K562 (cell line): ENCODE data around the gene OTUD1. TPM values are rescaled to one million over a fixed set of nuclear protein-coding genes. Genes with fewer than 3 reads are reported as not detected.

ENCODE experiments used
- ATAC-seq: fragments of 200-7000 bp; cut with Tn5 transposase; 3 replicates; pipeline ENCODE4 v1.9.1; 2020; ENCODE audit warnings: moderate library complexity
- BruUV-seq: library from RNA; stranded (reverse); fragments of 400-500 nt; replicated peaks from 2 replicates; lab custom pipeline; 2021; lab: Mats Ljungman, UMichigan
- CTCF ChIA-PET: fragments of 300-600 bp; formaldehyde crosslinking; extraction: SDS; loops from one replicate; lab custom pipeline; 2021; ENCODE audit warnings: low intra/inter-chr PET ratio; lab: Yijun Ruan, JAX
- POLR2A ChIA-PET: fragments of 300-600, 350-650 bp; sonication (Branson Sonifier 250); formaldehyde crosslinking; extraction: SDS; loops from one replicate; lab custom pipeline; 2021; ENCODE audit warnings: antibody characterized with exemption, inconsistent platforms; lab: Yijun Ruan, JAX
- DNase-seq, 4 experiments: peaks; one replicate each; pipeline versions ENCODE4 v3.0.0 to v3.0.0-alpha.2; 2011 to 2018; ENCODE audit warnings: low spot score in 3 of 4, mixed read lengths in 3 of 4; ENCODE audit errors: extremely low read depth in 1 of 4
- FAIRE-seq: peaks from 2 replicates; lab custom pipeline; 2011; peaks lifted over from hg19 to GRCh38; lab: Jason Lieb, UNC
- H2AFZ ChIP-seq: 2 replicates; pipeline ENCODE4 v1.6.0; 2011; ENCODE audit warnings: low read depth, low read length, control low read depth, inconsistent platforms
- H3K27ac ChIP-seq: fragments of 200-600 bp; 3 replicates; pipeline ENCODE4 v1.8.0; 2011; ENCODE audit warnings: low read depth, mild to moderate bottlenecking, control low read depth, inconsistent platforms, low read length, moderate library complexity, mixed read lengths; ENCODE audit errors: extremely low read depth
- H3K27me3 ChIP-seq, 2 experiments: fragments of 300-600 bp in 1 of 2; 2 replicates in 1 of 2; 3 replicates in 1 of 2; pipeline versions ENCODE4 v1.6.0 to v1.8.0; 2011; ENCODE audit warnings: inconsistent platforms in 2 of 2, low read length in 2 of 2, mild to moderate bottlenecking in 1 of 2, mixed read lengths in 1 of 2, moderate library complexity in 1 of 2; ENCODE audit not compliant: control insufficient read depth in 2 of 2, insufficient read depth in 2 of 2
- H3K36me3 ChIP-seq: fragments of 300-600 bp; 3 replicates; pipeline ENCODE4 v1.8.0; 2011; ENCODE audit warnings: mild to moderate bottlenecking, low read length, inconsistent platforms; ENCODE audit not compliant: control insufficient read depth, insufficient read depth
- H3K4me1 ChIP-seq, 2 experiments: fragments of 200-600 bp in 1 of 2; replicated peaks in 1 of 2; 2 replicates in 1 of 2; 3 replicates in 1 of 2; pipeline versions ENCODE4 v1.5.1 to v1.8.0; 2011; ENCODE audit warnings: inconsistent platforms in 2 of 2, low read length in 2 of 2, mild to moderate bottlenecking in 1 of 2, mixed read lengths in 1 of 2, moderate library complexity in 1 of 2; ENCODE audit not compliant: control insufficient read depth in 2 of 2, insufficient read depth in 2 of 2
- H3K4me2 ChIP-seq: 2 replicates; pipeline ENCODE4 v1.6.1; 2011; ENCODE audit warnings: low read length, control low read depth, inconsistent platforms, mixed read lengths; ENCODE audit not compliant: insufficient read depth
- H3K4me3 ChIP-seq: fragments of 200-600 bp; sonication (generic), shearing (Covaris generic); 2 replicates; pipeline ENCODE4 v1.5.1; 2016; ENCODE audit warnings: control low read depth, inconsistent platforms
- H3K79me2 ChIP-seq: fragments of 200-600 bp; 3 replicates; pipeline ENCODE4 v1.8.0; 2011; ENCODE audit warnings: low read length, inconsistent platforms; ENCODE audit not compliant: control insufficient read depth, insufficient read depth
- H3K9ac ChIP-seq, 2 experiments: 2 replicates each; pipeline versions ENCODE4 v1.6.0 to v1.6.1; 2011; ENCODE audit warnings: low read depth in 2 of 2, low read length in 2 of 2, control low read depth in 1 of 2, inconsistent platforms in 1 of 2, mild to moderate bottlenecking in 1 of 2, mixed read lengths in 1 of 2; ENCODE audit not compliant: insufficient read depth in 1 of 2
- H3K9me1 ChIP-seq: one replicate; pipeline ENCODE4 v1.6.0; 2011; ENCODE audit warnings: inconsistent platforms, mild to moderate bottlenecking, low read length, moderate library complexity; ENCODE audit not compliant: control insufficient read depth, insufficient read depth
- H3K9me3 ChIP-seq: replicated peaks from 2 replicates; pipeline ENCODE4 v1.5.1; 2011; ENCODE audit warnings: low read depth, low read length, inconsistent platforms; ENCODE audit not compliant: control insufficient read depth, insufficient read depth
- H4K20me1 ChIP-seq: replicated peaks from 2 replicates; pipeline ENCODE4 v1.6.1; 2011; ENCODE audit warnings: low read length, inconsistent platforms, mixed read lengths; ENCODE audit not compliant: control insufficient read depth, insufficient read depth
- GATAD2B ChIP-seq: fragments of 450-650 bp; IDR thresholded peaks from 2 replicates; pipeline ENCODE4 v1.6.1; 2017; ENCODE audit warnings: mild to moderate bottlenecking, borderline replicate concordance
- HNRNPUL1 ChIP-seq: fragments of 200-400 bp; formaldehyde crosslinking; IDR thresholded peaks from 2 replicates; pipeline ENCODE4 v1.6.1; 2017; ENCODE audit warnings: low read length
- JUND ChIP-seq, 2 experiments: IDR thresholded peaks; 2 replicates in 1 of 2; 3 replicates in 1 of 2; pipeline ENCODE4 v1.6.1; 2011; ENCODE audit warnings: borderline replicate concordance in 2 of 2, low read depth in 2 of 2, low read length in 2 of 2, improper control_type of control experiment in 1 of 2, missing biosample characterization in 1 of 2, missing genetic modification characterization in 1 of 2, missing genetic modification reagents in 1 of 2
- KAT8 ChIP-seq: fragments of 450-650 bp; IDR thresholded peaks from 2 replicates; pipeline ENCODE4 v1.6.1; 2016; ENCODE audit warnings: low read depth, mild to moderate bottlenecking
- MAX ChIP-seq: sonication (generic); formaldehyde crosslinking; IDR thresholded peaks from 2 replicates; pipeline ENCODE4 v1.9.0; 2022; ENCODE audit warnings: mild to moderate bottlenecking, missing genetic modification reagents
- MBD1 ChIP-seq: fragments of 250-450 bp; sonication (Bioruptor Pico); IDR thresholded peaks from 2 replicates; pipeline ENCODE4 v1.8.0; 2022; ENCODE audit warnings: inconsistent platforms
- SMAD2 ChIP-seq: fragments of 150-350 bp; IDR thresholded peaks from 2 replicates; pipeline ENCODE4 v1.6.1; 2014; ENCODE audit warnings: low read depth, mild to moderate bottlenecking, low read length
- SNAPC5 ChIP-seq: fragments of 250-450 bp; sonication (Bioruptor Pico); IDR thresholded peaks from 2 replicates; pipeline ENCODE4 v1.8.0; 2021; ENCODE audit warnings: moderate library complexity, mild to moderate bottlenecking, inconsistent platforms
- TEAD4 ChIP-seq, 2 experiments: sonication (generic) in 1 of 2; formaldehyde crosslinking in 1 of 2; IDR thresholded peaks; 2 replicates each; pipeline versions ENCODE4 v1.6.1 to v1.8.0; 2012 to 2022; ENCODE audit warnings: borderline replicate concordance in 1 of 2, inconsistent platforms in 1 of 2, low read length in 1 of 2, mild to moderate bottlenecking in 1 of 2, missing genetic modification reagents in 1 of 2
- TOE1 ChIP-seq, 2 experiments: fragments of 450-650 bp in 1 of 2; sonication (generic) in 1 of 2; formaldehyde crosslinking in 1 of 2; IDR thresholded peaks; 2 replicates each; pipeline versions ENCODE4 v1.7.1 to v1.8.0; 2016 to 2022; ENCODE audit warnings: borderline replicate concordance in 2 of 2, mild to moderate bottlenecking in 2 of 2, antibody characterized with exemption in 1 of 2, inconsistent platforms in 1 of 2, low read depth in 1 of 2, missing genetic modification reagents in 1 of 2, moderate library complexity in 1 of 2
- WGBS: fragments of 100-300 bp; shearing (Covaris generic); methylation state at CpG from one replicate; pipeline ENCODE4 v1.1.6; 2016; ENCODE audit warnings: low coverage, mixed read lengths; ENCODE audit not compliant: insufficient coverage; ENCODE audit errors: missing lambda C conversion rate; 5-methylcytosine and 5-hydroxymethylcytosine counted together
- in situ Hi-C: fragments of 300-500 bp; cut with MboI; formaldehyde crosslinking; loops from 4 replicates; pipeline ENCODE4 v1.15.0; 2018; ENCODE audit warnings: inconsistent platforms, mixed read lengths
- intact Hi-C: fragments of 100-400 bp; cut with micrococcal nuclease; formaldehyde crosslinking; loops from 2 replicates; pipeline ENCODE4 v1.14.2; 2022
- polyA plus RNA-seq, 8 experiments: library from polyadenylated mRNA; depleted of rRNA in 4 of 8; stranded (reverse) in 5 of 8; unstranded in 3 of 8; fragments of >200 nt; fragmentation: Nextera tagmentation in 2 of 8; fragmentation: Illumina TruSeq in 1 of 8; extraction: Ambion mirVana in 2 of 8; extraction: Trizol in 1 of 8; gene quantifications; 2 replicates each; pipeline versions ENCODE4 v1.2.1 to v1.2.3, GENCODE V29; 2011 to 2014; ENCODE audit warnings: inconsistent platforms in 1 of 8, missing spikeins in 1 of 8
- total RNA-seq, 7 experiments: library from RNA; depleted of rRNA in 6 of 7; stranded (reverse); fragments of >200 nt in 6 of 7; fragmentation: Illumina TruSeq in 2 of 7; extraction: Trizol in 2 of 7; gene quantifications; 2 replicates each; pipeline versions ENCODE4 v1.2.1 to v1.2.3, GENCODE V29; 2011 to 2021; ENCODE audit warnings: low replicate concordance in 1 of 7

OTUD1 gene
- total and polyA plus RNA-seq, 9 of the 15 experiments (the other 6 are each of a cell fraction or from before 2014, with no cell fraction given) = 0.29 to 2.0 (median 0.49) TPM

DNA sequence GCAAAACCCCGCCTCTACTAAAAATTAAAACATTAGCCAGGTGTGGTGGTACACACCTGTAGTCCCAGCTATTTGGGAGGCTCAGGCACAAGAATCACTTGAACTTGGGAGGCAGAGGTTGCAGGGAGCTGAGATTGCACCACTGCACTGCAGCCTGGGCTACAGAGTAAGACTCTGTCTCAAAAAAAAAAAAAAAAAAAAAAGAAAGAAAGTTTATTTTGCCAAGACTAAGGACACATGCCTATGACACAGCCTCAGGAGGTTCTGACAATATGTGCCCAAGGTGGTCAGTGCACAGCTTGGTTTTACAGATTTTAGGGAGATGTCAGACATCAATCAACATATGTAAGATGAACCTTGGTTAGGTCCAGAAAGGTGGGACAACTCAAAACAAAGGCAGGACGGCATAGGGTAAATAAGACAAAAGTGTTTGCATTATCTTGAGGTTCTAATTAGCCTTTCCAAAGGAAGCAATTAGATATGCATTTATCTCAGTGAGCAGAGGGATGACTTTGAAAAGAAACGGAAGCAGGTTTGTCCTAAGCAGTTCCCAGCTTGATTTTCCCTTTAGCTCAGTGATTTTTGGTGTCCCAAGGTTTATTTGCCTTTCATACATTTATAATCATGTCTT is 20.7 kb upstream of the OTUD1 start:
- Histone ChIP-seq H3K9me3 (no peaks in the 10 kb centered on the region), H3K27ac (no peak overlapping the region), H3K4me3 (no peak overlapping the region), H3K4me2 (no peak overlapping the region), H3K27me3 (no peaks in the 10 kb centered on the region; a peak in 1 of 5 replicates), H3K79me2 (no peaks in the 10 kb centered on the region), H3K4me1 (no peaks in the 10 kb centered on the region), H4K20me1 (no peaks in the 10 kb centered on the region), H3K9ac (no peak overlapping the region), H3K36me3 (no peaks in the 10 kb centered on the region), H3K9me1 (no peaks in the 10 kb centered on the region), H2AFZ (no peak overlapping the region)
- intact Hi-C loops (no loop called here), in situ Hi-C loops (no loop called here)
- BruUV-seq = no TSS peak
- no peak for ATAC-seq
- 0% methylated on average over 3 of the region's 3 CpGs for WGBS
- TF ChIP-seq TEAD4 (IDR thresholded peaks at IDR 0.05; ENCODE audit: low read length) = no peak
- no peak for TF ChIP-seq TEAD4 (CRISPR knock-in tag; IDR thresholded peaks at IDR 0.05; ENCODE audit: borderline replicate concordance)
- no peak for TF ChIP-seq SNAPC5 (CRISPR knock-in tag)
- CTCF ChIA-PET = no interaction called here
- POLR2A ChIA-PET = interaction anchor here (0.7 kb wide), 1 partner anchor 13 kb away, joined by 4 read pairs; no protein-coding TSS in a partner anchor
- no peak for FAIRE-seq
- no peak for DNase-seq

DNA sequence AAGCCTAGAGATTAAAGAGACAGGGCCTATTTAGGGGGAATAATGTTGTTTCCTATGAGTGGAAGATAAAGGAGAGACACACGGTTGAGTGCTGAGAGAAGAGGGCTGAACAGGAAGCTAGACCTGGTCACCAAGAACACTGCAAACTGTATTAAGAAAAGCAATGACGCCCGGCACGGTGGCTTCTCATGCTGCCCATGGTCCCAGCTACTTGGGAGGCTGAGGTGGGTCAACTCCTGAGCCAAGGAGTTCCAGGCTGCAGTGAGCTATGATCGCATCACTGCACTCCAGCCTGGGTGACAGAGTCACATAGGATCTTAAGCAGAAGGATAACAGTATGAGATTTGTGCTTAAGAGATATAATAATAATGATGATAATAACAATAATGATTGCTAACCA is 19.7 kb upstream of the OTUD1 start:
- intact Hi-C loops = no loop called here
- H3K27me3 ChIP-seq = no peaks in the 10 kb centered on the region
- H3K9me1 ChIP-seq = no peaks in the 10 kb centered on the region
- no peaks in the 10 kb centered on the region for H3K9me3 ChIP-seq
- in situ Hi-C loops = no loop called here
- H3K4me2 ChIP-seq = no peak overlapping the region
- H3K36me3 ChIP-seq = no peaks in the 10 kb centered on the region
- BruUV-seq = no TSS peak
- no peak overlapping the region for H3K4me3 ChIP-seq
- no peak for ATAC-seq
- no peaks in the 10 kb centered on the region for H3K79me2 ChIP-seq
- 0% methylated on average over 4 of the region's 5 CpGs for WGBS
- H3K27ac ChIP-seq = no peak overlapping the region
- H4K20me1 ChIP-seq = no peaks in the 10 kb centered on the region
- DNase-seq = no peak
- no peak overlapping the region for H3K9ac ChIP-seq
- H3K4me1 ChIP-seq = no peaks in the 10 kb centered on the region
- ChIA-PET CTCF (no interaction called here), POLR2A (no interaction called here)
- no peak overlapping the region for H2AFZ ChIP-seq
- FAIRE-seq = no peak
- TF ChIP-seq GATAD2B = no peak
- TF ChIP-seq MBD1 (CRISPR knock-in tag) = no peak
- TF ChIP-seq JUND (IDR thresholded peaks at IDR 0.05; ENCODE audit: borderline replicate concordance, low read depth, low read length) = no peak
- TF ChIP-seq JUND (tag; IDR thresholded peaks at IDR 0.05; ENCODE audit: borderline replicate concordance, low read depth, low read length) = no peak
- no peak for TF ChIP-seq SMAD2
- no peak for TF ChIP-seq MAX
- TF ChIP-seq KAT8 = no peak
- TF ChIP-seq HNRNPUL1 = no peak
- no peak for TF ChIP-seq TOE1 (IDR thresholded peaks at IDR 0.05; ENCODE audit: borderline replicate concordance)
- TF ChIP-seq TOE1 (CRISPR knock-in tag; IDR thresholded peaks at IDR 0.05; ENCODE audit: borderline replicate concordance, low read depth) = no peak
